ENCODE measurements around the gene AP1G1.

- TF ChIP-seq CTCF (IDR thresholded peaks at IDR 0.05; ENCODE audit: insufficient read depth, low read length, poor library complexity, severe bottlenecking) = no peak
- TF ChIP-seq EZH2phosphoT487 (conservative IDR thresholded peaks at IDR 0.05; ENCODE audit: low read length) = no peak
These were observed 84.9 kb downstream of the AP1G1 start for GRCh38 chr16:71723537-71724319.

All from SU-DHL-6 (cell line).